HG02623 (cell line): ENCODE measurements around the gene EHF.

Experiments
- ATAC-seq: cut with Tn5 transposase; IDR thresholded peaks from one replicate; pipeline ENCODE4 v1.9.1; 2021; ENCODE audit warnings: moderate library complexity; ENCODE audit not compliant: unreplicated experiment

EHF gene

GRCh38 chr11:34623463-34623862 is 2.6 kb downstream of the EHF start:
- no peak for ATAC-seq

- ATAC-seq: peak; percentile 54
Measured at GRCh38 chr11:34624069-34624468, 3.2 kb downstream of the EHF start.

- no peak for ATAC-seq
Measured at GRCh38 chr11:34625576-34625975, 4.7 kb downstream of the EHF start.

GRCh38 chr11:34626393-34626792 is 5.5 kb downstream of the EHF start:
- ATAC-seq: no peak

- no peak for ATAC-seq
Measured at GRCh38 chr11:34627197-34627596, 6.3 kb downstream of the EHF start.

GRCh38 chr11:34629711-34630110 is 8.8 kb downstream of the EHF start:
- no peak for ATAC-seq

- no peak for ATAC-seq
Measured at GRCh38 chr11:34630544-34630943, 9.7 kb downstream of the EHF start.

DNA sequence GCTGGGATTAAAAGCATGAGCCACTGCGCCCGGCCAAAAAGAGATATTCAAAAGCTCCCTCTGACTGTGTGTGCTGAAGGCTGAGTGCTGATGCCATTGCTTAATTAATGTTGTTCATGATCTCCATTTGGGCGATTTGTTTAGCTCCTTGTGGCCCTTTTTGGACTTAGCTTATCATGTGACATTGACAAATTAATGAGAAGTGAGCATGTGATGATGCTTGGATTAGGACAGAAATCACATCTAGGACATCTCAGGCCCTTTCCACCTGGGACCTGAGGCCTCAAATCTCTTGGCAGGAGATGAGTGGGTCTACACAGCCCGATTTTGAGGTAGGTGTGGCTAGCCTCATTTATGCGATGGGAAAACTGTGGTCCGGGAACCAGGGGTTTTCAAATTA is 10.4 kb downstream of the EHF start:
- no peak for ATAC-seq

DNA sequence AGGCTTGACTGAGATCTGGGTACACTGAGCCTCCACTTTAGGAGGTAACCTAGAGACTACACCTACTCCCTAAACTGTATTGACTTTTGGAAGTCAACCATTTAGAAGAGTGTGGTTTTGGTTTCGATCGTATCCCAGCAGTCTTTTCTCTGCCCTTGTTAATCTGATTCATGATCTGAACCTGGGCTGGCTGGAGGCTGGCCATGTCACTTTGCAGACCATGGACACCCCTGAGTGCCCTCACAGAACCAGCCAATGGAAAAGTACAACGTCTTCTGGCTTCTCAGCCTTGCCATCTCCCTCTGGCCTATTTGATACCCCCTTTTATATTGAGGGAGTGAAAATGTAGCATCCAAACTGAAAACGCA is 10.8 kb downstream of the EHF start:
- ATAC-seq: no peak

- ATAC-seq: no peak
Measured at GRCh38 chr11:34632105-34632791, 11.4 kb downstream of the EHF start.

DNA sequence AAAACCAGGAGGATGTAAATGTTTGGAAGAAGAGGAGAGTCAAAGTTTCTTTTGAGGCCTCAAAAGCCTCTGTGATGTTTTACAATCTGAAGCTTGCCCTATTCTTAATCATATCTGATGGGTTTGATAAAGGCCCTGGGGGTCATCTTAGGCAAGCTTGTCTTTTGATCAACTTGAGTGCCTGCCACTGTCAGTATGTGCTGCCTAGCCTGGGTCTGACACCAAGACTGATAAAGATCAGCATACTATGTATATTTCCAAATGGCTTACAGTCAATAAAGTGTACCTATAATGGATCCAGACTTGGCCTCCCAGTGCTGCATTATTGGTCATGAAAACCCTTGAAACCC is 12.7 kb downstream of the EHF start:
- ATAC-seq: no peak

- ATAC-seq: peak; percentile 74
Measured at GRCh38 chr11:34633990-34634693, 13.2 kb downstream of the EHF start.

DNA sequence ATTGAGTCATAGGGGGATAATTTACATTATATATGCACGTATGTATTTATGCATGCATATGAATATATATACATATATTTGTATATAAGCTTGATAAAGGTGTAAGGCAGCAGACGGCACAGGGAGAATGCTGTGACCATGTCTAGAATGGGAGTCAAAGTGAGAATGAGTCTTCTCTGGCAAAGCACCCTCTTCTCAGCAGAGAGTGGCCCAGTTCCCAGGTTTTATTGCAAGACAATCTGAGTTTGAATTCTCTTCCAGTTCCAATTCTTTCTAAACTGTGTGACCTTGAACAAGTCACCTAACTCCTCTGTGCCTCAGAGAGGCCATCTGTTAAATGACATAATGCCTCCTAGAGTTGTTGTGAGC is 13.8 kb downstream of the EHF start:
- no peak for ATAC-seq

GRCh38 chr11:34636127-34636526 is 15.2 kb downstream of the EHF start:
- ATAC-seq: no peak

GRCh38 chr11:34637303-34637702 is 16.4 kb downstream of the EHF start:
- no peak for ATAC-seq

DNA sequence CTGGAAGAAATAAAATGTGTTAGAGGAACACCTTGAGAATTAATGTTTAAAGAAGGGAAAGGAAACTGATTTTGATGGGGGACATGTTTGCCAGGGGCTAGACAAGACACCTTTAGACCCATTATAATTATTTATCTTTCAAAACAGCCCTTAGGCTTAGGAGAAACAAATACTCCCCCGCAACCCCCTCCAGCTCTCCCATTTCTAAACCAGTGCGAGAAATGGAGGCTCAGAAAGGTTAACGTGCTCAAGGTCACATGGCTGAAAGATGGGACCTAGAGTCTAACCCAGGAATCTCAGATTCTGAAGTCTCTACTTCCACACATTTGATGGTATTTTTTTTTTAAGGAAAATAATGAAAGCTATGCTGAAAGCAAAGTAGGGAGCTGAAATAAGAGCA is 18.0 kb downstream of the EHF start:
- ATAC-seq: no peak

DNA sequence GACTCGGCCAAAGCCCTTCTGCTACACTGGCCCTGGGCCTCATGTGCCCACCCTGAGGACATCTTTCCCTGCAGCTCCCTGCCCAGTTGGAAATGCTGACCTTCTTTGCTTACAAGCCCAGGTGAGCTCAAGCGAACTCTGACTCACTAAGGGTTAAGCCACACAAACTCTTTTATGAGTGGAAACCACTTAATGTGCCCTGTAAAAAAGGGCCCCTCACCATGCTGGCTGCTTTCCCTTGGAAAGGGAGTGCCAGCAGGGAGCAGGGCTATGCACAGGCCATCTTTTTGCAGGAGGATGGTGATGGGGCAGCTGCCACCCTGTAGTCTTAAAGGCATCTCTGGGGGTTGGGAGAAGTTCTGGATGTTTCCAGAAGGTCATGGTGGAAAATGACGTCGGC is 18.7 kb downstream of the EHF start:
- no peak for ATAC-seq

DNA sequence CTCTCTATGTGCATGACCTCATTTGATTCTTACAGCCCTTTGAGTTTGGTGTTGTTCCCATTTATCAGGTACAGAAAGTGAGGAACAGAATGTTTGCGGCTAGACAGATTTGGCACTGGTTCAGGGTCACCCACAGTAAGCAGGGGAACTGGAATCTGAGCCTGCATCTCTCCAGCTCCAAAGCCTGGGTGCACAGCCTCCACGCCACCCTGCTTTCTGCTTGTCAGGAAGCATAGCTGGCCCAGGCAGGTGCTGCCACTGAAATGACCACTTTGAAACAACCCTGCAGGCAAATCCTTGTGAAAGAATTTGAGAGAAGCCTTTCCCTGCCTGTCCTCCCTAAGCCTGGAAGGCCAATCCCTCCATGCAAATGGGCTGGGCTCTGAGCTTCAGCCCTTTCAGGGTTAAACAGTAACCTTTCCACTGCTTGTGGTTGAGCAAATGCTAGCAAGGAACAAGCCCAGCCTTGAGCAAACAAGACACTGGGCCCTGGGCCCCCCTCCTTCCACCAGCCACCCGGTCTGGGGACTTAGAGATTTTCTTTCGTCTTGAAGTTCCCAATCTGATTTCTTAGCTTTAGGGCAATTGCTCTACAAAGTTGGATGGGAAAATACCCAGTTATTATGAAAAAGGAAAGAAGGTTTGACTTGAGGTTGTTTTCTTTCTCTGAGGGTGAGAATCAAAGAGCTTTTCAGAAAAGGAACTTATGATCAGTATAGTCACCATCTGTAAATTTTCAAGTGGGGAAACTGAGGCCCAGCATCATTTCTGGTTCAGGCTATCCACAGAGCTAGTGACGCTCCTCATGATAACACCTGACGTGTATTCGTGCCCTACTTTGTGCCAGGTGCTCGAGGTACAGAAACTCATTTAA is 19.4 kb downstream of the EHF start:
- no peak for ATAC-seq

GRCh38 chr11:34640924-34641275 is 20.0 kb downstream of the EHF start:
- no peak for ATAC-seq

DNA sequence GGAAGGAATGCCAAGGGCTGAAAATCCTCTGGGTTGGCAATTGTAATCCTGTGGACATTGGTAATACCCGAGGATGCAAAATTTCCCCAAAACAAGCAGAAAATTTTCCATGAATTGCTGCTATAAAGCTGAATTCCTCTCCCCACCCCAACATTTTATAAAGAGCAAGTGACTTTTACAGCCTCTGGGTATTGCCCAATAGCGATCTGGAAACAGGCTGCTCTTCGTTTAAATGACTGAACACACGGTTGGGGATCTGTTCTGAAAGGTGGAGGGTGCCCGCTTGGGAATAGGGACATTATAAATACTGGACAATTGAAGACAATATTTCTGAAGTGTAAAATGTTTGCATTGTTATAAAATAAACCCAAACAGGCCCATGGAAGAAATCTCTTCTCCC is 20.6 kb downstream of the EHF start:
- ATAC-seq: no peak

- no peak for ATAC-seq
Measured at GRCh38 chr11:34642001-34642554, 21.2 kb downstream of the EHF start.

GRCh38 chr11:34642873-34643272 is 22.0 kb downstream of the EHF start:
- no peak for ATAC-seq
